HT-29 (cell line): ENCODE data around the gene ARF6. TPM values are rescaled to one million over a fixed set of nuclear protein-coding genes. Genes with fewer than 3 reads are reported as not detected.
"Not testable (repeated sequence)": the region's sequence is repeated elsewhere in the genome, so short reads cannot be mapped to it uniquely, and the experiment has no call there.

Source experiments
- DNase-seq: peaks from one replicate; pipeline ENCODE4 v3.0.0-alpha.2; 2015; ENCODE audit warnings: low spot score
- total RNA-seq: library from RNA; depleted of rRNA; stranded (reverse); fragments of >200 nt; shearing (Covaris generic); gene quantifications from 2 replicates; pipeline ENCODE4 v1.2.3, GENCODE V29; 2014

The ARF6 gene
- total RNA-seq, 1 experiment from 2014 or later: 47.3 TPM

- no peak for DNase-seq
Measured at GRCh38 chr14:49876563-49877127, 16.2 kb upstream of the ARF6 start.

- peak; percentile 49 for DNase-seq
Measured at GRCh38 chr14:49879646-49880204, 13.2 kb upstream of the ARF6 start.

GRCh38 chr14:49880267-49881064 lies 12.4 kb upstream of the ARF6 start:
- no peak for DNase-seq

- DNase-seq: no peak
Measured at GRCh38 chr14:49881350-49882001, 11.4 kb upstream of the ARF6 start.

GRCh38 chr14:49882826-49883694 lies 9.8 kb upstream of the ARF6 start:
- no peak for DNase-seq

GRCh38 chr14:49886523-49886922 lies 6.4 kb upstream of the ARF6 start:
- DNase-seq: no peak

GRCh38 chr14:49888293-49888692 lies 4.6 kb upstream of the ARF6 start:
- no peak for DNase-seq

- DNase-seq: peak; percentile 58
Measured at GRCh38 chr14:49892301-49892635, 614 bp upstream of the ARF6 start.

GRCh38 chr14:49893309-49894213 lies 679 bp downstream of the ARF6 start:
- DNase-seq: peak; percentile 46

- not testable (repeated sequence) for DNase-seq
Measured at GRCh38 chr14:49894214-49895107, 1.6 kb downstream of the ARF6 start.

- DNase-seq: no peak
Measured at GRCh38 chr14:49895480-49895879, 2.6 kb downstream of the ARF6 start.

GRCh38 chr14:49896272-49896671 lies 3.4 kb downstream of the ARF6 start:
- DNase-seq: not testable (repeated sequence)

- no peak for DNase-seq
Measured at GRCh38 chr14:49896966-49897365, 4.1 kb downstream of the ARF6 start.

GRCh38 chr14:49897414-49897813 lies 4.5 kb downstream of the ARF6 start:
- DNase-seq: no peak

- DNase-seq: peak; percentile 36
Measured at GRCh38 chr14:49897965-49898364, 5.1 kb downstream of the ARF6 start.

- DNase-seq: no peak
Measured at GRCh38 chr14:49898485-49898884, 5.6 kb downstream of the ARF6 start.

- DNase-seq: no peak
Measured at GRCh38 chr14:49900973-49901372, 8.1 kb downstream of the ARF6 start.

GRCh38 chr14:49902679-49903246 lies 9.9 kb downstream of the ARF6 start:
- DNase-seq: not testable (repeated sequence)

GRCh38 chr14:49904270-49904669 lies 11.4 kb downstream of the ARF6 start:
- DNase-seq: no peak
